ENCODE measurements around the gene LEFTY1.

GRCh38 chr1:225888289-225888897 is 553 bp downstream of the LEFTY1 start:
- no peak for TF ChIP-seq POLR2A (IDR thresholded peaks at IDR 0.05; ENCODE audit: low read depth, low read length)
- TF ChIP-seq TAF1 (IDR thresholded peaks at IDR 0.05; ENCODE audit: borderline replicate concordance, low read depth, low read length): no peak

All from GM12892 (cell line).